PFSK-1 (cell line): ENCODE data around the gene UXS1.

Source experiments
- POLR2AphosphoS5 ChIP-seq: IDR thresholded peaks from 2 replicates; pipeline ENCODE4 v1.6.1; 2012; ENCODE audit warnings: low read depth, mild to moderate bottlenecking, control low read depth, low read length, moderate library complexity
- SIN3A ChIP-seq: IDR thresholded peaks from 2 replicates; pipeline ENCODE4 v1.6.1; 2012; ENCODE audit warnings: mild to moderate bottlenecking, low read length, moderate library complexity, borderline replicate concordance; ENCODE audit not compliant: insufficient read depth
- TAF1 ChIP-seq: IDR thresholded peaks from 2 replicates; pipeline ENCODE4 v1.6.1; 2012; ENCODE audit warnings: low read length, control low read depth, borderline replicate concordance; ENCODE audit not compliant: insufficient read depth

DNA sequence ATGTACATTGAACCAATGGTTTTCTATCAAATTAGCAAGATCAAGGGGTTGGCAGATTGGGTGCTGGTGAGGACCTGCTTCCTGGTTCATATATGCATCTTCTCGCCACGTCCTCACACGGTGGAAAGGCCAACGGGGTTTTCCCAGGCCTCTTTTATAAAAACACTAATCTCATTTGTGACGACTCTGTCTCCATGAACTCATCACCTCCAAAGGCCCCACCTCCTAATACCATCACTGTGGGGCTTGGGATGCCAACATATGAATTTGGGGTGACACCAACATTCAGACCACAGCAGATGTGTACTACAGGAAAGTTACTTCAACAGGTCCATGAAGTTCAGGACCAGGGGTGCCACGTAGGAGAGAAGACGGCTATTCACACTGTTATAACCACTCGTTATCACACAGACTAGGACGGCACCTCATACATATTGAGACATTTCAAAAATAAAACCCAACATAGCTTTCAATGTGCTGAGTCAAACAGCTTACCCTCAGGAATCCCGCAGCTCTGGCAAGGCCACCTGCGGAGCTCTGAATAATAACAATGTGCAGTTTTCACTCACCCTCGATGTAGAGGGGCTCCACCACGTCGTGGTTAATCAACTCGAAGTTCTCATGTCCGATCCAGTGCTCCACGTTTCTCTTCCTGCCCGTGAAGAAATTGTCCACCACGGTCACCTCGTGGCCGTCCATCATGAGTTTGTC, 49.3 kb downstream of the UXS1 start:
- TF ChIP-seq POLR2AphosphoS5 (no peak), TAF1 (no peak), SIN3A (no peak)
